ENCODE results near the gene REM1.

Gene REM1

DNA sequence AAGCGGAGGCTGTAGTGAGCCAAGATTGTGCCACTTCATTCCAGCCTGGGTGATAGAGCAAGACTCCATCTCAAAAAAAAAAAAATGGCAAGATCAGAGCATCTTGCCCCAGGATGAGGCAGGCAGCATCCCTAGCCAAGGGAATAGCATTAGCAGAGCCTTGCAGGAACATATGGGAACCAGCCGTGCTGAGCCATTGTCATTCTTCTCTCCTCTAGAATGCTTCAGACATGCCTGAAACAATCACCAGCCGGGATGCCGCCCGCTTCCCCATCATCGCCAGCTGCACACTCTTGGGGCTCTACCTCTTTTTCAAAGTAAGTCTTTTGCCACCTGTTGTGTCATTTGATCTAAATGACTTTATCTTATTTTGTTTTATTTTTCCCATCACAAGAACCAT, 52.2 kb downstream of the REM1 start:
- no peak for DNase-seq
